Activated CD4-positive, alpha-beta T cell treated with anti-CD3 and anti-CD28 coated beads, Interleukin-2, amount 50 U/mL, for 48 hours (primary cell): ENCODE data around the gene IGSF8.

Source experiments
- DNase-seq, 2 experiments: peaks; one replicate each; pipeline ENCODE4 v3.0.0-alpha.2; 2020

The IGSF8 gene

GRCh38 chr1:160103658-160104408, 5.4 kb upstream of the IGSF8 start:
- DNase-seq: no peak

GRCh38 chr1:160101717-160102522, 3.5 kb upstream of the IGSF8 start:
- no peak for DNase-seq

- DNase-seq: peak; percentile 76 to 83
Observed at GRCh38 chr1:160101037-160101716, 2.8 kb upstream of the IGSF8 start.

GRCh38 chr1:160099716-160100375, 1.4 kb upstream of the IGSF8 start:
- no peak for DNase-seq

GRCh38 chr1:160098852-160099561, 588 bp upstream of the IGSF8 start:
- DNase-seq: peak; percentile 99 to 100

GRCh38 chr1:160097151-160097910, 1.1 kb downstream of the IGSF8 start:
- peak; percentile 45 to 52 for DNase-seq

GRCh38 chr1:160096274-160097116, 1.9 kb downstream of the IGSF8 start:
- DNase-seq: peak in 1 of 2 experiments; percentile 19

- no peak for DNase-seq
Observed at GRCh38 chr1:160095382-160096105, 2.9 kb downstream of the IGSF8 start.

GRCh38 chr1:160094806-160095205, 3.6 kb downstream of the IGSF8 start:
- no peak for DNase-seq

- DNase-seq: no peak
Observed at GRCh38 chr1:160094291-160094625, 4.2 kb downstream of the IGSF8 start.

- no peak for DNase-seq
Observed at GRCh38 chr1:160093624-160094290, 4.7 kb downstream of the IGSF8 start.

- DNase-seq: no peak
Observed at GRCh38 chr1:160093069-160093395, 5.4 kb downstream of the IGSF8 start.

GRCh38 chr1:160092366-160093068, 5.9 kb downstream of the IGSF8 start:
- DNase-seq: no peak

- no peak for DNase-seq
Observed at GRCh38 chr1:160091666-160092223, 6.7 kb downstream of the IGSF8 start.

GRCh38 chr1:160090760-160091159, 7.7 kb downstream of the IGSF8 start:
- DNase-seq: no peak

- DNase-seq: no peak
Observed at GRCh38 chr1:160089883-160090282, 8.5 kb downstream of the IGSF8 start.

- DNase-seq: no peak
Observed at GRCh38 chr1:160087118-160087662, 11.2 kb downstream of the IGSF8 start.

GRCh38 chr1:160086456-160086892, 11.9 kb downstream of the IGSF8 start:
- DNase-seq: no peak
